Measurements from ENCODE around the gene NOC2L. TPM values are rescaled to one million over a fixed set of nuclear protein-coding genes. Genes with fewer than 3 reads are reported as not detected.

The NOC2L gene
- total and polyA plus RNA-seq, 5 experiments from 2014 or later = 49.5 to 78.3 (median 68.2) TPM

DNA sequence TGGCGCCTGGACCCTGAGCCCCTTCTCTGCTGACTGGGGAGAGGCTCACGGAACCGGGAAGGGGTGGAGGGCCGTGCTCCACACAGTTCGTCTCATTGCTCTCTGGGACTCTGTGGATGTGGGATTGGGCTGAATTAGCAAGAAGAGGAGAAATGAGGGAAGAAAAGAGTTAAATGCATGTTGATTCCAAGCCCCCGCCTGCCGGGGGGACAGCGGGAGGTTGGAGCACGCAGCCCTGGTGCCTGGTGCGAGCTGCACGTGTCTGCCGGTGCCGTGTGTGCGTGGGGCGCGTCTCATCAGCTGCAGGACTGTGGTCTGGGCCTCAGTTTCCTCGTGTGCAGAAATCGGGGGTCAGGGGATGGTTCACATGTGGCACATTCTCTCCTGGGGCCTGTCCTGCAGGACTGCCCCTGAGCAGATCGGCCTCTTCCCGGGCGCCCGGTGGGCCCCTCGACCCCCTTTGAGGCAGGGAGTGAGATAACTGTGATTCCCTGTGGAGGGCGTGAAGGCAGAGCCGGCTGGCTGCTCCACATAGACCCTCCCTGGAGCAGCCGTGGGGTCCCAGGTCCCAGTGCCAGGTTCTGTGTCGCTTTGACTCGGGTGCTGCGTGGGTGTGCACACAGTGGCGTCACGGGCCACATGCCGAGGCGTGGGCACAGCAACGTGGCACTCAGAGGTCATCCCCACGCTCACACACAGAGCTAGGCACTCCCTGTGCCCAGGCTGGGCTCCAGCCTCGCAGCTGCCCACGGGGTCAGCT lies 23.9 kb downstream of the NOC2L start:
- Mint-ChIP-seq H3K27me3 (peaks cover 6 to 43% (median 19%) of the 10 kb centered on the region in 5 donors), H3K4me3 (peak overlapping the region in 2 of 10 donors; percentile 33 to 54), H3K27ac (no peak overlapping the region), H3K9me3 (no peaks in the 10 kb centered on the region), H3K4me1 (peaks cover 0 to 5% (median 0%) of the 10 kb centered on the region in 4 donors), H3K36me3 (no peaks in the 10 kb centered on the region)
- DNase-seq (no peak), ATAC-seq (no peak)
- POLR2A ChIA-PET = no interaction called here

GRCh38 chr1:933603-933940 lies 25.5 kb downstream of the NOC2L start:
- peaks cover 4 to 43% (median 16%) of the 10 kb centered on the region in 5 donors for H3K27me3 Mint-ChIP-seq
- POLR2A ChIA-PET = interaction anchor here (1.3 kb wide), 1 partner anchor 10 kb away, joined by 3 read pairs; the partner anchor contains the start of gene SAMD11
- H3K4me3 Mint-ChIP-seq = no peak overlapping the region

DNA sequence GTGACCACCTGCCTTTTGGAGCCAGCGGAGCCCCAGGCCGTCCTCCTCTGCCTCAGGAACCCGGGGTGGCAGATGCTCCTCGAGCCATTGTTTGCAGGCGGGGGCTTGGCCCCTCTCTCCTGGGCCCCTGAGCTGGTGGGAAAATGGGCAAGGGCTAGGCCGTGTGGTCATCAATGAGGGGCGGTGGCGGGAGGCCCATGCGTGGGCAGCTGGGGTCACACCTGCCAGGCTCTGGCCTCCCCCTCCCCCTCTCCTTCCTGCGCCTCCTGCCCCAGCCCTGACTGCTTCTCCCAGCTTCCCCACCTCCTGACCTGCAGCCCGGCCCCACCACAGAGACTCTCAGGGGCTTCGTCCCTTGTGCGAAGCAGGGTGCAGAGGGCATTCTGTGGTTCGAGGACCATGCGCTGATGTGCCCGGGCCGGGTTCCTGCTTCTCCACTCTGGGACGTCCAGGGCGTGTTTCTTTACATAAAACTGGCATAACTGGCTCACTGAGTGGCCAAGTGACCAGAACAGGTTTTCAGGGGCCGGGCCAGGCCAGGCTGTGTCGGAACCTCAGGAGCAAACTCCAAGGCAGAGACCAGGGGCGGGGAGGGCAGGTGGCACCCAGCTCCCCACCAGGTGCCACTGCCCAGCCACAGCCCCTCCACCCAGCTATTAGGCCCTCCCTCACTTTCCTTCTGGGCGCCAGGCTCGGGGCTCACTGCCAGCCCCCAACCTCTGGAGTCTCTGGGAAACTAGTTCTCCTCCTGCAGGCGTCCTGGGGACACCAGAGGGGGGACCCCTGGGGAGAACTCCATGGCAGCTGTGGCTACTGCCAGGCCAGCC lies 26.1 kb downstream of the NOC2L start:
- no peak overlapping the region for H3K27ac Mint-ChIP-seq
- POLR2A ChIA-PET = interaction anchor here (1.3 kb wide), 1 partner anchor 10 kb away, joined by 3 read pairs; the partner anchor contains the start of gene SAMD11
- H3K9me3 Mint-ChIP-seq = no peaks in the 10 kb centered on the region
- H3K27me3 Mint-ChIP-seq = peaks cover 4 to 41% (median 10%) of the 10 kb centered on the region in 5 donors
- H3K4me3 Mint-ChIP-seq = no peak overlapping the region
- no peaks in the 10 kb centered on the region for H3K36me3 Mint-ChIP-seq
- peaks cover 0 to 5% (median 0%) of the 10 kb centered on the region in 4 donors for H3K4me1 Mint-ChIP-seq
- no peak for DNase-seq
- ATAC-seq = no peak

More at GRCh38 chr1:933603-933940, 25.5 kb downstream of the NOC2L start:
- peaks cover 0 to 5% (median 0%) of the 10 kb centered on the region in 4 donors for H3K4me1 Mint-ChIP-seq
- no peaks in the 10 kb centered on the region for H3K9me3 Mint-ChIP-seq
- DNase-seq = no peak
- no peaks in the 10 kb centered on the region for H3K36me3 Mint-ChIP-seq
- ATAC-seq = no peak
- H3K27ac Mint-ChIP-seq = no peak overlapping the region

GRCh38 chr1:932173-932510 lies 26.9 kb downstream of the NOC2L start:
- Mint-ChIP-seq H3K36me3 (no peaks in the 10 kb centered on the region), H3K4me1 (peaks cover 0 to 5% (median 0%) of the 10 kb centered on the region in 4 donors), H3K4me3 (no peak overlapping the region), H3K27ac (no peak overlapping the region), H3K27me3 (peaks cover 4 to 43% (median 13%) of the 10 kb centered on the region in 5 donors), H3K9me3 (no peaks in the 10 kb centered on the region)
- POLR2A ChIA-PET = no interaction called here
- DNase-seq (no peak), ATAC-seq (no peak)

DNA sequence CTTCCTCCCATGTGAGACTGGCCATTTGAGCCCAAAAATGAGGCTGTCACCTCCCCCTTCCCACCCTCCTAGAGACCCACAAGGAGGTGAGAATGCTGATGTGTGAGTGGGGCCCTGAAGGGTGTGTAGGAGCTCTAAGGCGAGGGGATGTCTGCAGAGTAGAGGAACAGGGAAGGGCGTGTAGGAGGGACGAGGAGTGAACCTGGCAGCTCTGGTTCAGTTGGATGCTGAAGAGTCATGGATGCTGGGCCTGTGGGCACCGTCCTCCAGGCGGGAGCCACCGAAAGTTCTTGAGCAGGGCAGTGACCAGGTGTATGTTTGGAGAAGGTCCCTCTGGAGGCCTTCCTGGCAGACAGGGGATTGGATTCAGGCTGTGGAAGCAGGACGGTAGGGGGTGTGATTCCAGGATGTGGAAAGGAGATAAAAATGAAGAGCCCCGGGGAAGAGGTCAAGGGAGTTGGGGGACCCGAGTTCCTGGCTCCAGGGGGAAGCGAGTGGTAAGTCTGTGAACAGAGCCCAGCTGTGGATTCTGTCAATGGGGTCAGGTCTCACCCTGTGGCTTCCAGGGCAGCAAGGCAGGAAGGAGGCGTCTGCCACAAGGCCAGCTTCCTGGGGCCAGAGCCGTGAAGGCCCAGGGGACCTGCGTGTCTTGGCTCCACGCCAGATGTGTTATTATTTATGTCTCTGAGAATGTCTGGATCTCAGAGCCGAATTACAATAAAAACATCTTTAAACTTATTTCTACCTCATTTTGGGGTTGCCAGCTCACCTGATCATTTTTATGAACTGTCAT lies 27.5 kb downstream of the NOC2L start:
- Mint-ChIP-seq H3K27me3 (peaks cover 7 to 49% (median 13%) of the 10 kb centered on the region in 5 donors), H3K27ac (peak overlapping the region in 2 of 10 donors; percentile 69 to 90), H3K36me3 (no peaks in the 10 kb centered on the region), H3K4me1 (peaks cover 0 to 5% (median 0%) of the 10 kb centered on the region in 4 donors), H3K9me3 (no peaks in the 10 kb centered on the region), H3K4me3 (peak overlapping the region in 1 of 10 donors; percentile 1)
- POLR2A ChIA-PET = interaction anchor here (2.0 kb wide), 1 partner anchor 10 kb away, joined by 6 read pairs; no protein-coding TSS in a partner anchor
- DNase-seq = no peak
- no peak for ATAC-seq

DNA sequence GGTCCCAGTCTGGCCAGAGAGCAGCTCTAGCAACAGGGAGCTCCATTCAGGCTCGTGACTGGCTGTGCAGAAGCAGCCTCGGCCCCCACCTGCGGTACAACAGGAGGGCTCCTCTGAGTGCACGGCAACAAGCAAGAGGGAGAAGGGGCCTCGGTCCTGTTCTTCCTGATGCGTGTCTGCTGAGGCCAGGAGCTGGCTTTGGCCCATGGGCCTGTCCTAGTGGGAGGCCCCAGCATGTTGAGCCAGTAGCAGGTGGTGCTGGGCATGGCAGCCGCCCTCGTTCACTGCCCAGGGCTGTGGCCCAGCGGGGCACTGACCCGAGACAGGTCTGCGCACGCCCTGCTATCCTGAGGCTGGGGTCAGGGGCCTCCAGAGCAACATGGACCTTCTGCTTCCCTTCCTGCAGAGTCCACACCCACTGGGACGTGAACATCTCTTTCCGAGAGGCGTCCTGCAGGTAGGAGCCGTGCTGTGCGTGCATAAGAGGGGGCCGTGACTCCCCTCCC lies 28.4 kb downstream of the NOC2L start:
- H3K27me3 Mint-ChIP-seq = peaks cover 12 to 56% (median 21%) of the 10 kb centered on the region in 5 donors
- H3K4me1 Mint-ChIP-seq = peaks cover 0 to 8% (median 2%) of the 10 kb centered on the region in 4 donors
- ATAC-seq (no peak), DNase-seq (no peak)
- no peak overlapping the region for H3K4me3 Mint-ChIP-seq
- no peaks in the 10 kb centered on the region for H3K9me3 Mint-ChIP-seq
- POLR2A ChIA-PET = interaction anchor here (2.0 kb wide), 1 partner anchor 11 kb away, joined by 6 read pairs; no protein-coding TSS in a partner anchor
- peaks cover 0 to 2% (median 0%) of the 10 kb centered on the region in 3 donors for H3K36me3 Mint-ChIP-seq
- no peak overlapping the region for H3K27ac Mint-ChIP-seq

DNA sequence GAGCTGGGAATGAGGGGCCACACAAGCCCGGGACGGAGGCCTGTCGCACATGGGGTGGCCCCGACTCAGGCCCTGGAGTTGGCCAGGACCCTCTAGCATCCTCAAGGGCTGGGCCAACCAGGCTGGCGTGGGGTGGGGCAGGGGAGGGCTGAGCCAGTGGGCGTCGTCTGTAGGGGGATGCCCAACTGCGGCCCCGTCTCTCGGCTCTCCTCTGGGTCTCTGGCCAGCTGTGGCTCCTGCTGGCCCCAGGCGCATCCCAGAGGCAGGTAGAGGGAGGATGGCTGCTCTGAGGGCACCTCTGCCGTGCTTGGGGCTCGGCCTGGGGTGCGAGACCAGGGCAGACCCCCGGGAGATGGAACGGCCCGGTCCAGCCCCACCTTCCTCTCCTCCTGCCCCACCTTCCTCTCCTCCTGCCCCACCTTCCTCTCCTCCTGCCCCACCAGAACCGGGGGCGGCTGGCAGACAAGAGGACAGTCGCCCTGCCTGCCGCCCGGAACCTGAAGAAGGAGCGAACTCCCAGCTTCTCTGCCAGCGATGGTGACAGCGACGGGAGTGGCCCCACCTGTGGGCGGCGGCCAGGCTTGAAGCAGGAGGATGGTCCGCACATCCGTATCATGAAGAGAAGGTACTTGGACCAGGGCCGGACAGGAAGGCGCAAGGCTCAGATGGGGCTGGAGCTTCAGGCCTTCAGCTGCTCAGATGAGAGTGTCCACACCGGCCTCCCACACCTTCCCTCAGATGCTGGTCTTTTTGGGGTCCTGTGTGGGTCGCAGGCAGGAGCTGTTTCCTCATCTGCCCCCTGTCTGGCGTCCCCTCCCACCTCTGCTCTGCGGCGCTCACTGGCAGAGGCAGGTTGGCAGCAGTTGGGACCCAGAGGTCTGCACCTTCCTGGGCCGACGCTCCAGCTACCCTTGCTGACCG lies 29.1 kb downstream of the NOC2L start:
- Mint-ChIP-seq H3K36me3 (peaks cover 0 to 2% (median 0%) of the 10 kb centered on the region in 3 donors), H3K27me3 (peaks cover 11 to 49% (median 20%) of the 10 kb centered on the region in 5 donors), H3K4me3 (no peak overlapping the region), H3K4me1 (peaks cover 0 to 6% (median 2%) of the 10 kb centered on the region in 4 donors), H3K27ac (no peak overlapping the region), H3K9me3 (no peaks in the 10 kb centered on the region)
- DNase-seq (no peak), ATAC-seq (no peak)
- POLR2A ChIA-PET = interaction anchor here (2.0 kb wide), 1 partner anchor 12 kb away, joined by 6 read pairs; no protein-coding TSS in a partner anchor

DNA sequence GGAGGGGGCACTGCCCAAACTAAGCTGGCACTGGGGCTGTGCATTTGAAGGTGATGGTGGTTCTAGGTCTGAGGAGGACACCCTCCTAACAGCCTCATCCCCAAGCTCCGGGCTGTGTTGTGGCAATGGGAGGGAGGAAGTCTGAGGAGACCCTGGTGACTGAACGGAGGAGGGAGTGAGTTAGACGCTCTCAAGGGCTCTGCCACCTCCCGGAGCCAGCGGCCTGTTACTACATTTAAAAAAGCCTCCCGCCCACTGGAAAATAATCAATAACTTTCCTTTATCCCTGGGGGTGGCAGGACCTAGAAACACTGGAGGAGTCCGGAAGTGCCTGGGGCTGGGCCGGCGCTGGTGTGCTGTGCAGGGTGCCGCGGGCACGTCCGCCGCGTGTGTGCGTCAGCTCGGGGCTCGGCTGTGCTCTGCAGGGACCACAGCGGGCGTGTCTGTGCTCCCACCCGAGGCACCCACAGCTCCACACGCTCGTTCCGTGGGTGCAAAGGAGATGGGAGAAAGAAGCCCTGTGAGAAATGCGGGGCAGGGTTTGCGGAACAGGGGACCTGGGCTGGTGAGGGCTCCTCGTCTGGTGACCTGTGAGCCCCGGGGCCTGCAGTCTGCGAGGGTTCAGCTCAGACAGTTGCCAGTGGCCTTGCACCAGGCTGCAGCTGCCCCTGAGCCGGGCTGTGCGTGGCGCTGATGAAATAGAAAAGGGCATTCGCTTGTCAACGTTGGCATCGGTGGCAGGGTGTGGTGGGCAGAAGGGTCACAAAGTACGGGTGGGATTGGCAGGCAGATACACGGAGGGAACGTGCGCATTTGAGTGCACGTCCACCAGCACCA lies 30.0 kb downstream of the NOC2L start:
- Mint-ChIP-seq H3K27me3 (peaks cover 8 to 47% (median 17%) of the 10 kb centered on the region in 5 donors), H3K4me1 (peaks cover 0 to 5% (median 2%) of the 10 kb centered on the region in 4 donors), H3K9me3 (no peaks in the 10 kb centered on the region), H3K4me3 (peak overlapping the region in 1 of 10 donors; percentile 24), H3K36me3 (peaks cover 0 to 2% (median 0%) of the 10 kb centered on the region in 3 donors), H3K27ac (peak overlapping the region in 1 of 10 donors; percentile 56)
- ATAC-seq (no peak), DNase-seq (no peak)
- POLR2A ChIA-PET = interaction anchor here (2.0 kb wide), 1 partner anchor 13 kb away, joined by 6 read pairs; no protein-coding TSS in a partner anchor

DNA sequence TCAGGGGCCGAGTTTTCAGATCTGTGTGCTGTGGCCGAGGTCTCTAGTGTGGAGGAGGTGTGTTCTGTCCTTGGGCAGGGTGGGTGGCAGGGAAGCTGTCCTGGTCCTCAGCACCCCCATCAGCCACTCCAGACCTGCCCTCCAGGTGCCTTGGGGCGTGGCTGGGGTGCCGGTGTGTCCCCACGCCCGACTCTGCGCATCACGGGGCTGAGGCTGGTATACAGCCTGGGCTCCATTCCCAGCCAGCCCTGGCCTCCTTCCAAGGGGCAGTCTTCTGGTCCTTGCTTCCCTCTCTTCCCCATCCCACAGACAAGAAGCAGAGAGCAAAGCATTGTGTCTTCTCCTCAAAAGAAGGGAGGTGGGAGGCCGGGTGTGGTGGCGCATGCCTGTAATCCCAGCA lies 31.3 kb downstream of the NOC2L start:
- ATAC-seq = no peak
- H3K4me3 Mint-ChIP-seq = peak overlapping the region in 3 of 10 donors; percentile 2 to 52 (median 30)
- POLR2A ChIA-PET = no interaction called here

DNA sequence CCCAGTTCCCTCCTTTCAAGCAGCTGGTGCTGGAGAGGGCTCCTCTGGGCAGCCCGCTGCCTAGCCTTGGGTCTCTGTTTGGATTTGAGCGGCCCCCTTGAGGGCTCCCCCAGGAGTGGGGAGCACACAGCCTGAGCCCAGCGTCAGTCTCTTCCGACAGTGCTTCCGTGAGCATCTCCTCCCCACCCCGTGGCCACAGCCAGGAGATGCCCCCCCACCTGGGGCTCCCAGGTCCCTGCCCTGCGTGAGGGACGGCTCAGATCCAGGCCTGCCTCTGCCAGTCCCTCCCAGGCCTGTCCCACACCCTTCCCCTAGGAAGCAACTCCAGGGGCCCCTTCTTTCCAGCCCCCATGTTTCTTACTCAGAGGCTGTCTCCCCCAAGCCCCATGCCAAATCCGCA lies 31.8 kb downstream of the NOC2L start:
- peak overlapping the region in 3 of 10 donors; percentile 2 to 52 (median 30) for H3K4me3 Mint-ChIP-seq
- DNase-seq (no peak), ATAC-seq (no peak)
- H3K27ac Mint-ChIP-seq = no peak overlapping the region
- POLR2A ChIA-PET = no interaction called here
- H3K27me3 Mint-ChIP-seq = peaks cover 12 to 60% (median 23%) of the 10 kb centered on the region in 5 donors
- H3K36me3 Mint-ChIP-seq = peaks cover 0 to 7% (median 0%) of the 10 kb centered on the region in 3 donors
- no peaks in the 10 kb centered on the region for H3K9me3 Mint-ChIP-seq
- peaks cover 0 to 13% (median 8%) of the 10 kb centered on the region in 4 donors for H3K4me1 Mint-ChIP-seq

More for the DNA sequence above, 31.3 kb downstream of the NOC2L start:
- Mint-ChIP-seq H3K27me3 (peaks cover 12 to 54% (median 21%) of the 10 kb centered on the region in 5 donors), H3K4me1 (peaks cover 0 to 11% (median 7%) of the 10 kb centered on the region in 4 donors), H3K9me3 (no peaks in the 10 kb centered on the region), H3K27ac (no peak overlapping the region), H3K36me3 (peaks cover 0 to 4% (median 0%) of the 10 kb centered on the region in 3 donors)
- DNase-seq = no peak

Measured in naive thymus-derived CD8-positive, alpha-beta T cell (primary cell).